RPMI8226 (cell line): ENCODE measurements around the gene ARHGEF10L.
"Not testable (repeated sequence)": the region's sequence is repeated elsewhere in the genome, so short reads cannot be mapped to it uniquely, and the experiment has no call there.

Source experiments
- DNase-seq: peaks from one replicate; pipeline ENCODE4 v3.0.0-alpha.2; 2015

ARHGEF10L gene

GRCh38 chr1:17539477-17540254, at the start of gene ARHGEF10L:
ARHGEF10L (plus strand) TSS chr1:17539698; CDS start chr1:17580596, 40,898 bp downstream.
- DNase-seq: peak; percentile 49

- not testable (repeated sequence) for DNase-seq
Measured at GRCh38 chr1:17489768-17490417, 49.6 kb upstream of the ARHGEF10L start.

GRCh38 chr1:17490667-17491066, 48.8 kb upstream of the ARHGEF10L start:
- not testable (repeated sequence) for DNase-seq

- DNase-seq: peak; percentile 84
Measured at GRCh38 chr1:17494114-17494729, 45.3 kb upstream of the ARHGEF10L start.

GRCh38 chr1:17496419-17496818, 43.1 kb upstream of the ARHGEF10L start:
- no peak for DNase-seq

GRCh38 chr1:17498214-17498613, 41.3 kb upstream of the ARHGEF10L start:
- peak; percentile 68 for DNase-seq

- DNase-seq: peak; percentile 86
Measured at GRCh38 chr1:17502326-17502778, 37.1 kb upstream of the ARHGEF10L start.

- DNase-seq: no peak
Measured at GRCh38 chr1:17503146-17503545, 36.4 kb upstream of the ARHGEF10L start.

- peak; percentile 65 for DNase-seq
Measured at GRCh38 chr1:17507200-17507599, 32.3 kb upstream of the ARHGEF10L start.

GRCh38 chr1:17507915-17508314, 31.6 kb upstream of the ARHGEF10L start:
- no peak for DNase-seq

GRCh38 chr1:17509363-17509762, 30.1 kb upstream of the ARHGEF10L start:
- DNase-seq: no peak

- DNase-seq: no peak
Measured at GRCh38 chr1:17510138-17510537, 29.4 kb upstream of the ARHGEF10L start.

GRCh38 chr1:17511188-17511587, 28.3 kb upstream of the ARHGEF10L start:
- no peak for DNase-seq

GRCh38 chr1:17513131-17513530, 26.4 kb upstream of the ARHGEF10L start:
- DNase-seq: no peak

- no peak for DNase-seq
Measured at GRCh38 chr1:17514776-17515175, 24.7 kb upstream of the ARHGEF10L start.

- DNase-seq: no peak
Measured at GRCh38 chr1:17515902-17516301, 23.6 kb upstream of the ARHGEF10L start.

- DNase-seq: no peak
Measured at GRCh38 chr1:17516303-17517214, 22.9 kb upstream of the ARHGEF10L start.

GRCh38 chr1:17520041-17520440, 19.5 kb upstream of the ARHGEF10L start:
- DNase-seq: no peak

- no peak for DNase-seq
Measured at GRCh38 chr1:17520473-17521319, 18.8 kb upstream of the ARHGEF10L start.

GRCh38 chr1:17521946-17522612, 17.4 kb upstream of the ARHGEF10L start:
- DNase-seq: no peak
